Loucy (cell line): ENCODE results near the gene OR10A7.

Experiments used
- CTCF ChIP-seq: fragments of 200-600 bp; sonication (generic); conservative IDR thresholded peaks from 2 replicates; pipeline ENCODE4 v1.5.1; 2014; ENCODE audit warnings: mild to moderate bottlenecking, antibody characterized with exemption, low read length
- EZH2phosphoT487 ChIP-seq: fragments of 200-600 bp; IDR thresholded peaks from 2 replicates; pipeline ENCODE4 v1.6.1; 2018; ENCODE audit warnings: antibody characterized with exemption, mild to moderate bottlenecking, moderate library complexity, borderline replicate concordance

GRCh38 chr12:55244309-55244708 is 23.5 kb downstream of the OR10A7 start, which contains the start of gene OR6C74:
- TF ChIP-seq CTCF (no peak), EZH2phosphoT487 (no peak)
